Activated B cell treated with CpG ODN at 0.5 μM for 24 hours (primary cell): Measurements from ENCODE around the gene JUN. TPM values are rescaled to one million over a fixed set of nuclear protein-coding genes. Genes with fewer than 3 reads are reported as not detected.

Experiments
- ATAC-seq: fragments of 200-7000 bp; cut with Tn5 transposase; one replicate; pipeline ENCODE4 v1.10.0; 2021; ENCODE audit warnings: low read depth, mild to moderate bottlenecking, moderate library complexity
- CTCF ChIA-PET: fragments of 350-600 bp; sonication (Branson Sonifier 250); formaldehyde crosslinking; loops from one replicate; lab custom pipeline; 2021; ENCODE audit warnings: antibody characterized with exemption; lab: Charles Lee
- POLR2A ChIA-PET: fragments of 350-600 bp; sonication (Branson Sonifier 250); formaldehyde crosslinking; loops from one replicate; lab custom pipeline; 2021; ENCODE audit warnings: antibody characterized with exemption; lab: Charles Lee
- DNase-seq: peaks from one replicate; pipeline ENCODE4 v3.0.0; 2022
- H3K27ac Mint-ChIP-seq: one replicate; pipeline ENCODE4 v1.8.0; 2020; ENCODE audit warnings: mixed read lengths
- H3K27me3 Mint-ChIP-seq: one replicate; pipeline ENCODE4 v1.8.0; 2021; ENCODE audit warnings: mixed read lengths
- H3K36me3 Mint-ChIP-seq: one replicate; pipeline ENCODE4 v1.8.0; 2021; ENCODE audit warnings: low read depth, mixed read lengths
- H3K4me1 Mint-ChIP-seq: one replicate; pipeline ENCODE4 v1.8.0; 2021; ENCODE audit warnings: mixed read lengths
- H3K4me3 Mint-ChIP-seq: one replicate; pipeline ENCODE4 v1.8.0; 2020; ENCODE audit warnings: mild to moderate bottlenecking, mixed read lengths
- H3K9me3 Mint-ChIP-seq: one replicate; pipeline ENCODE4 v1.8.0; 2020; ENCODE audit warnings: mixed read lengths
- intact Hi-C: fragments of 100-400 bp; cut with micrococcal nuclease; formaldehyde crosslinking; loops from one replicate; pipeline ENCODE4 v1.15.1; 2024
- total RNA-seq: library from RNA; stranded (reverse); gene quantifications from 2 replicates; pipeline ENCODE4 v1.2.3, GENCODE V29; 2022
- TF ChIP-seq, protein P1 (sequence below): fragments of 200-600 bp; IDR thresholded peaks from one replicate; pipeline ENCODE4 v1.8.0; 2022; ENCODE audit warnings: antibody characterized with exemption, mild to moderate bottlenecking

The JUN gene
- total RNA-seq, 1 donor from 2014 or later: 36.6 TPM

DNA sequence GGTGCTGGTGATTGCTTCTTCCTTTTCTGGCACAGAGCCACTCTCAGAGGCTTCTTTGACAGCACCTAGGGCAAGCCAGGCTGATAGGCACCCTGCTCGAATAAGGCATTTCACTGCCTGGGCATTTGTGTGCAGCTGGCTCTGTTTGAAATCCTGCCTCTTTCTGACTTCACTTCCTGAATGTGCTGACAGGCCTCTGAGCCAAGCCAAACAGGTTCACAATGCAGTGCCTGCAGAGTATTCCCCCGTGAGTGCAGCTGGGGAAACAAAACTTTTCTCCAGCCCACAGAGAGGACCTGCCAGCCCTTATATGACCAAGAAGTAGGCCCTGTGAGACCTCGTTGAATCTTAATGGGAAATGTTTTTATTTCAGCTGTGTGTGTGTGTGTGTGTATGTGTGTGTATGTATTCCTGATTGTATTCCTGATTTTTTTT is 10.4 kb downstream of the JUN start:
- H3K9me3 Mint-ChIP-seq: no peaks in the 10 kb centered on the region
- ChIA-PET POLR2A (interaction anchor here (0.6 to 2.4 kb wide), 8 partner anchors 10 to 926 kb away, joined by 3 to 43 read pairs (median 4); partner anchors contain the start of genes FGGY and JUN), CTCF (interaction anchor here (0.7 to 2.7 kb wide), 6 partner anchors 9 to 925 kb away, joined by 3 to 12 read pairs (median 4); no protein-coding TSS in a partner anchor)
- ATAC-seq (peak; percentile 89), DNase-seq (peak; percentile 24)
- peak overlapping the region; percentile 73 for H3K27ac Mint-ChIP-seq
- no peak overlapping the region for H3K4me3 Mint-ChIP-seq
- TF ChIP-seq, protein P1, sequence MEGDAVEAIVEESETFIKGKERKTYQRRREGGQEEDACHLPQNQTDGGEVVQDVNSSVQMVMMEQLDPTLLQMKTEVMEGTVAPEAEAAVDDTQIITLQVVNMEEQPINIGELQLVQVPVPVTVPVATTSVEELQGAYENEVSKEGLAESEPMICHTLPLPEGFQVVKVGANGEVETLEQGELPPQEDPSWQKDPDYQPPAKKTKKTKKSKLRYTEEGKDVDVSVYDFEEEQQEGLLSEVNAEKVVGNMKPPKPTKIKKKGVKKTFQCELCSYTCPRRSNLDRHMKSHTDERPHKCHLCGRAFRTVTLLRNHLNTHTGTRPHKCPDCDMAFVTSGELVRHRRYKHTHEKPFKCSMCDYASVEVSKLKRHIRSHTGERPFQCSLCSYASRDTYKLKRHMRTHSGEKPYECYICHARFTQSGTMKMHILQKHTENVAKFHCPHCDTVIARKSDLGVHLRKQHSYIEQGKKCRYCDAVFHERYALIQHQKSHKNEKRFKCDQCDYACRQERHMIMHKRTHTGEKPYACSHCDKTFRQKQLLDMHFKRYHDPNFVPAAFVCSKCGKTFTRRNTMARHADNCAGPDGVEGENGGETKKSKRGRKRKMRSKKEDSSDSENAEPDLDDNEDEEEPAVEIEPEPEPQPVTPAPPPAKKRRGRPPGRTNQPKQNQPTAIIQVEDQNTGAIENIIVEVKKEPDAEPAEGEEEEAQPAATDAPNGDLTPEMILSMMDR: no peak
- intact Hi-C loops: loop anchor here (2.0 kb wide), 1 partner anchor 33 kb away; no protein-coding TSS in a partner anchor
- peaks cover 19% of the 10 kb centered on the region for H3K4me1 Mint-ChIP-seq
- H3K36me3 Mint-ChIP-seq: no peaks in the 10 kb centered on the region
- H3K27me3 Mint-ChIP-seq: peaks cover 6% of the 10 kb centered on the region

DNA sequence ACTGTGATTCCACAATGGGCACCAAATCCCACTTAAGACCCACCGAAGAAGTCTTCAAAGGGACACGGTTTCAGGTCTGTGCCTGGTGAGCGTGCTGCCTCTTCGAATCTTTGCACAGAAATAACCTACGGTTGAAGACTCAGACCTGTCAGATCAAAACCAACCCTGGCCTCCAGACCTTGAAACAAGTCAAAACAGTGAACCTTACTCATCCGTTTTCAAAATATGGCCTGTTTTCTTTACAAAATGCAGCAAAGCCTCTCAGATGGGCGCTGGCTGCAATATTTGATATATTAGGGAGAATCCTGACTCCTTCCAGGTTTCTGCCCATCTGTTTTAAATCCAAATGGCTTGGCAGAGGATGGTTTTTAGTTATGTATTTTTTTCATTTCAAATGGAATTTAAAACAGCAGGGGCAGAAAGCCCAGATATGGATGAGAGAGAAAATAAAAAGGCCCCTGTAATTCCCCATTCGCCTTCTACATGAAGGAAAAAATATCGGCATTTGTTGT is 14.0 kb downstream of the JUN start:
- H3K4me3 Mint-ChIP-seq: no peak overlapping the region
- peaks cover 19% of the 10 kb centered on the region for H3K4me1 Mint-ChIP-seq
- DNase-seq (no peak), ATAC-seq (no peak)
- TF ChIP-seq, protein P1: no peak
- CTCF ChIA-PET: interaction anchor here (0.9 kb wide), 1 partner anchor 28 kb away, joined by 3 read pairs; no protein-coding TSS in a partner anchor
- H3K27me3 Mint-ChIP-seq: peaks cover 6% of the 10 kb centered on the region
- POLR2A ChIA-PET: no interaction called here
- intact Hi-C loops: no loop called here
- no peak overlapping the region for H3K27ac Mint-ChIP-seq
- H3K36me3 Mint-ChIP-seq: no peaks in the 10 kb centered on the region
- no peaks in the 10 kb centered on the region for H3K9me3 Mint-ChIP-seq

DNA sequence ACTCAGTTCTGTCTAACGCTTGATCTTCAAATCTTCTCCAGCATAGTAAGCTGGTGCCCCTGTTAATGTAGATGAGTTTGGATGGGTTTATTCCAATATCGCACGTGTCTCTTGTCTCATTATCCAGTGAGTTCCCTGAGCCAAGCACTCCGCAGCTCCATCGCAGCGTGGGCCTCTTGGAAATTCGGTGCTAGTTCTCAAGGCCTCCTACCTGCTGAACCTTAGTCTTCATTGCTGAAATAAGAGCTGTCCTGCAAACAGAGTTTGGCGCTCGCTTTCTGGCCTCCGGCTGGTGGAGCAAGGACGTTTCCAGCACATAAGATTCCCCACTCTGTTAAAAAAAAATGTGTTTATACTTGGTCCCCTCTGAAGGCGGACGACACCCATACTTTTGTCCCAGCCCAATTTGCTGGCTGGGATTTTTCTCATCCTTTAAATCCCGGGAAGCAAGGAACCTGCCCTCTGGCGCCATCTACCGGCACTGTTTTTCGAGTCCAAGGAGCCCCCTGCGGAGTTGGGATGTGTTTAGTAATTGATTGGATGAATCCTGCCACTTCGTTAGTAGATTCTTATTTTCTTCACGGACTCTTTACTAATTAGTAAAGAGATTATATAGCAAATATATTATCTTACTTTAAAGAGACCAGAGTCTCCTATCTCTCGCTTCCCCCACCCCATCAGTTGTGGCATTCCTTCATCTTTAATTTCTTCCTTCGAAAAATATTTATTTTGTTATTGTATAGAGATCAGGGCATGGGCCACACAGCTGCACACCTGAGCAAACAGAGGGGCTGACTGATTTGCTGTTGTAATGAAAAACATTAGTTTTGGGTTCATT is 14.7 kb downstream of the JUN start:
- TF ChIP-seq, protein P1: no peak
- CTCF ChIA-PET: no interaction called here
- intact Hi-C loops: no loop called here
- peaks cover 6% of the 10 kb centered on the region for H3K27me3 Mint-ChIP-seq
- H3K9me3 Mint-ChIP-seq: no peaks in the 10 kb centered on the region
- no peak overlapping the region for H3K4me3 Mint-ChIP-seq
- POLR2A ChIA-PET: no interaction called here
- H3K27ac Mint-ChIP-seq: no peak overlapping the region
- H3K4me1 Mint-ChIP-seq: peaks cover 15% of the 10 kb centered on the region
- DNase-seq: no peak
- no peaks in the 10 kb centered on the region for H3K36me3 Mint-ChIP-seq
- no peak for ATAC-seq

DNA sequence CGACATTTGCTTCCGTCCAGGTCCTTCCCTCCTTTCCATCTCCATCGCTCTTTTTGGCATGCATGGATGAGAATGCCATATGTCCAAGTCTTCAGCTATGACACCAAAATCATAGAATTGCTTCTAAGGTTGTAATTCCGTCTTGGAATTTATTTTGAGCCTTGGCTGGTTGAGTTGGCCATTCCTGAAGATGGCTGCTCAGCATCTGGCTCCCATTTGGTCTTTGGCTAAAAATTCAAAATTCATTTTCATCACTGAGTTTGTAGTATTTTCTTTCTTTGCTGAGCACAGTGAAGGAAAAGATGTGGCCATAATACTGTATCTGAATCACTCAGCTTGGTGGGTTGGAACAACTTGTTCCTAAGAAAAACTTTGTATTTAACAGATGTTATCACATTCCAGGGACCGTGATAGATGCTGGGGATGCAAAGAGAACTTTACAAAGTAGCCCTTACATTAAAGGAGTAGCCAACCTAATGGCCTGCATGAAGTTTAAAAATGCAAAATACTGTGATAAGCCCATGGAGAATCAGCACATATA is 15.6 kb downstream of the JUN start:
- no peak for ATAC-seq
- H3K27me3 Mint-ChIP-seq: peaks cover 10% of the 10 kb centered on the region
- TF ChIP-seq, protein P1: no peak
- H3K27ac Mint-ChIP-seq: no peak overlapping the region
- no peak overlapping the region for H3K4me3 Mint-ChIP-seq
- CTCF ChIA-PET: no interaction called here
- H3K36me3 Mint-ChIP-seq: no peaks in the 10 kb centered on the region
- intact Hi-C loops: no loop called here
- DNase-seq: no peak
- H3K9me3 Mint-ChIP-seq: no peaks in the 10 kb centered on the region
- H3K4me1 Mint-ChIP-seq: peaks cover 6% of the 10 kb centered on the region
- POLR2A ChIA-PET: no interaction called here

DNA sequence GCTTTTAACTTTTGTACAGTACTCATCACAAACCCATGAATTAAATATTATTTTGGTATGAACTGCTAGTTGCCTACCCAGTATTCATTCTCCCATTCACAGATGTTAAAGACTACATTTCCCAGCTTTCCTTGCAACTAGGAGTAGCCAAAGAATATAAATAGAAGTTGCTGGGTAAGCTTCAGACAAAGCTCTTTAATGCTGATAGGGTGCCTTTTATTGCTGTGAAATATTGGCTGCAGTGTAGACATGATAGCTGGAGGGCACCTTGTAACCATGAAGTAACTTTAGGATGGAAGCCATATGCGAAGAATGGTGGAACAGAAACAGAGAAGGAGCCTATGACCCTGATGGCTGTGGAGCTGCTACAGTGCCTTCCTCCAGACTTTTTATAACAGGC is 16.7 kb downstream of the JUN start:
- intact Hi-C loops: no loop called here
- Mint-ChIP-seq H3K9me3 (no peaks in the 10 kb centered on the region), H3K4me1 (no peaks in the 10 kb centered on the region), H3K27ac (no peak overlapping the region), H3K4me3 (no peak overlapping the region), H3K27me3 (peaks cover 11% of the 10 kb centered on the region), H3K36me3 (no peaks in the 10 kb centered on the region)
- CTCF ChIA-PET: no interaction called here
- TF ChIP-seq, protein P1: no peak
- POLR2A ChIA-PET: no interaction called here
- DNase-seq (no peak), ATAC-seq (no peak)
